Lower lobe of right lung (tissue), 2 donors: ENCODE measurements around the gene WRNIP1. TPM values are rescaled to one million over a fixed set of nuclear protein-coding genes. Genes with fewer than 3 reads are reported as not detected.
A peak's percentile ranks its signal among the peaks of the same experiment; 100 is the strongest.

Experiments
- ATAC-seq, 2 donors: fragments of 200-7000 bp; cut with Tn5 transposase; one replicate each; pipeline ENCODE4 v1.9.1; 2020 to 2022; ENCODE audit warnings: mild to moderate bottlenecking in 2 of 2, moderate library complexity in 2 of 2
- DNase-seq: peaks from one replicate; pipeline ENCODE4 v3.0.0-alpha.2; 2020
- H3K27ac ChIP-seq: fragments of 200-600 bp; one replicate; pipeline ENCODE4 v1.8.0; 2022
- H3K27me3 ChIP-seq: fragments of 200-600 bp; one replicate; pipeline ENCODE4 v1.8.0; 2022; ENCODE audit warnings: low read depth
- H3K36me3 ChIP-seq: fragments of 200-600 bp; one replicate; pipeline ENCODE4 v1.8.0; 2022; ENCODE audit warnings: mild to moderate bottlenecking
- H3K4me1 ChIP-seq: fragments of 200-600 bp; one replicate; pipeline ENCODE4 v1.8.0; 2022
- H3K4me3 ChIP-seq: fragments of 200-600 bp; one replicate; pipeline ENCODE4 v1.8.0; 2022; ENCODE audit warnings: mild to moderate bottlenecking
- H3K9me3 ChIP-seq: fragments of 200-600 bp; one replicate; pipeline ENCODE4 v1.8.0; 2022
- CTCF ChIP-seq: fragments of 200-600 bp; IDR thresholded peaks from one replicate; pipeline ENCODE4 v1.8.0; 2022; ENCODE audit warnings: antibody characterized with exemption, mild to moderate bottlenecking
- intact Hi-C: fragments of 100-400 bp; cut with DNase I; formaldehyde crosslinking; loops from one replicate; pipeline ENCODE4 v1.11.0; 2022
- total RNA-seq: library from RNA; stranded (reverse); fragmentation: NEBNext Ultra II Directional; extraction: Animal tissue kit (Norgen Biotek cat#: 25700); gene quantifications from one replicate; pipeline ENCODE4 v1.2.1, GENCODE V29; 2021
- donor health status: DM: no; HTN: yes; CAD: no; lungs with severe emphysema.

Gene WRNIP1
- total RNA-seq, 1 donor from 2014 or later, result 45.1 TPM

GRCh38 chr6:2746557-2747061, 18.6 kb upstream of the WRNIP1 start:
- Histone ChIP-seq H3K27me3 (no peaks in the 10 kb centered on the region), H3K9me3 (no peaks in the 10 kb centered on the region), H3K27ac (no peak overlapping the region), H3K4me1 (peaks cover 7% of the 10 kb centered on the region), H3K36me3 (no peaks in the 10 kb centered on the region), H3K4me3 (no peak overlapping the region)
- no peak for DNase-seq
- intact Hi-C loops, result no loop called here
- TF ChIP-seq CTCF, result no peak
- no peak for ATAC-seq

- DNase-seq (no peak), ATAC-seq (no peak)
- Histone ChIP-seq H3K9me3 (no peaks in the 10 kb centered on the region), H3K27me3 (no peaks in the 10 kb centered on the region), H3K4me1 (peaks cover 7% of the 10 kb centered on the region), H3K27ac (no peak overlapping the region), H3K4me3 (no peak overlapping the region), H3K36me3 (no peaks in the 10 kb centered on the region)
- intact Hi-C loops, result no loop called here
- no peak for TF ChIP-seq CTCF
These were observed 17.0 kb upstream of the WRNIP1 start for GRCh38 chr6:2748183-2748582.

- no peak overlapping the region for H3K27ac ChIP-seq
- DNase-seq (no peak), ATAC-seq (peak; percentile 56 to 67)
- H3K27me3 ChIP-seq, result no peaks in the 10 kb centered on the region
- H3K4me3 ChIP-seq, result no peak overlapping the region
- TF ChIP-seq CTCF, result peak; percentile 91
- H3K9me3 ChIP-seq, result no peaks in the 10 kb centered on the region
- peaks cover 7% of the 10 kb centered on the region for H3K4me1 ChIP-seq
- intact Hi-C loops, result no loop called here
- H3K36me3 ChIP-seq, result no peaks in the 10 kb centered on the region
These were observed 15.1 kb upstream of the WRNIP1 start for GRCh38 chr6:2749969-2750600.

- H3K36me3 ChIP-seq, result no peaks in the 10 kb centered on the region
- ATAC-seq, result no peak
- no peaks in the 10 kb centered on the region for H3K27me3 ChIP-seq
- intact Hi-C loops, result no loop called here
- H3K4me3 ChIP-seq, result no peak within 1 kb of the TSS
- H3K4me1 ChIP-seq, result peaks cover 7% of the 10 kb centered on the region
- no peak within 1 kb of the TSS for H3K27ac ChIP-seq
- DNase-seq, result no peak
- no peak for TF ChIP-seq CTCF
- H3K9me3 ChIP-seq, result no peaks in the 10 kb centered on the region
These were observed 14.4 kb upstream of the WRNIP1 start, which contains the start of gene MYLK4 for GRCh38 chr6:2750832-2751231. TSS of gene MYLK4 (minus strand) at chr6:2750922. CDS start at chr6:2749294, 1,628 bp downstream.

GRCh38 chr6:2751871-2752270, 13.3 kb upstream of the WRNIP1 start:
- peaks cover 7% of the 10 kb centered on the region for H3K4me1 ChIP-seq
- ATAC-seq, result no peak
- H3K27ac ChIP-seq, result no peak overlapping the region
- H3K4me3 ChIP-seq, result no peak overlapping the region
- no peaks in the 10 kb centered on the region for H3K9me3 ChIP-seq
- DNase-seq, result no peak
- intact Hi-C loops, result no loop called here
- no peak for TF ChIP-seq CTCF
- H3K27me3 ChIP-seq, result no peaks in the 10 kb centered on the region
- H3K36me3 ChIP-seq, result no peaks in the 10 kb centered on the region
